Right lobe of liver (tissue), 4 donors: ENCODE results near the gene TRIP12.

Source experiments
- CTCF ChIP-seq, 4 donors: fragments of 200-600 bp in 3 of 4; fragments of 450-650 bp in 1 of 4; IDR thresholded peaks; one replicate each; pipeline versions ENCODE4 v1.5.1 to v1.8.0; 2016 to 2022; ENCODE audit warnings: antibody characterized with exemption in 4 of 4, mild to moderate bottlenecking in 2 of 4
- POLR2A ChIP-seq: fragments of 450-650 bp; IDR thresholded peaks from one replicate; pipeline ENCODE4 v1.6.1; 2017; ENCODE audit warnings: antibody characterized with exemption, mild to moderate bottlenecking
- donor health status: DM: no; HTN: no; CAD: no.
- donor health status: DM: no; HTN: no; CAD: no.
- donor health status: DM: no; HTN: yes; CAD: no.

- TF ChIP-seq CTCF (IDR thresholded peaks at IDR 0.05) (no peak), POLR2A (no peak)
Measured at GRCh38 chr2:229768235-229768634, 153.6 kb downstream of the TRIP12 start.
